ENCODE data around the gene NADSYN1.

GRCh38 chr11:71505001-71505400 lies 52.0 kb downstream of the NADSYN1 start:
- TF ChIP-seq CTCF (conservative IDR thresholded peaks at IDR 0.05; ENCODE audit: low read length) (no peak), EZH2phosphoT487 (IDR thresholded peaks at IDR 0.05; ENCODE audit: borderline replicate concordance, low read depth, low read length) (no peak)
